Suppressor macrophage (primary cell): Measurements from ENCODE around the gene ACBD7.
A peak's percentile ranks its signal among the peaks of the same experiment; 100 is the strongest.

Source experiments
- DNase-seq, 4 experiments: peaks; one replicate each; pipeline ENCODE4 v3.0.0-alpha.2; 2020 to 2022

Gene ACBD7

DNA sequence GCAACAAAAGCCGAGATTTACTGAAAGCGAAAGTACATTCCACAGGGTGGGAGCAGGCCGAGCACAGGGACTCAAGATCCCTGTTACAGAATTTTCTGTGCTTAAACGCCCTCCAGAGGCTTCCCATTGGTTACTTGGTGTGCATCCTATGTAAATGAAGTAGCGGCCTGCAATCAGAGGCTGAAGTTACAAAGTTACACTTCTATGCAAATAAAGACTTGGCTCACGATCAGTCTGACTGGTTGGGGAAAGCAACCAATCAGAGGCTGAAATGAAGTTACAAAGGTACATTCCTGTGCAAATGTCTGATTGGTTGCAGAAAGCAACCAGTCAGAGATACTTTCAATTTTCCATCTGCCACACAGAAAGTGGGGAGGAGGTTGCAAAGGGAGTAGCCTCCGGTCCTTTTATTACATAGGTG, 4.1 kb downstream of the ACBD7 start:
- peak in 1 of 4 experiments; percentile 17 for DNase-seq

DNA sequence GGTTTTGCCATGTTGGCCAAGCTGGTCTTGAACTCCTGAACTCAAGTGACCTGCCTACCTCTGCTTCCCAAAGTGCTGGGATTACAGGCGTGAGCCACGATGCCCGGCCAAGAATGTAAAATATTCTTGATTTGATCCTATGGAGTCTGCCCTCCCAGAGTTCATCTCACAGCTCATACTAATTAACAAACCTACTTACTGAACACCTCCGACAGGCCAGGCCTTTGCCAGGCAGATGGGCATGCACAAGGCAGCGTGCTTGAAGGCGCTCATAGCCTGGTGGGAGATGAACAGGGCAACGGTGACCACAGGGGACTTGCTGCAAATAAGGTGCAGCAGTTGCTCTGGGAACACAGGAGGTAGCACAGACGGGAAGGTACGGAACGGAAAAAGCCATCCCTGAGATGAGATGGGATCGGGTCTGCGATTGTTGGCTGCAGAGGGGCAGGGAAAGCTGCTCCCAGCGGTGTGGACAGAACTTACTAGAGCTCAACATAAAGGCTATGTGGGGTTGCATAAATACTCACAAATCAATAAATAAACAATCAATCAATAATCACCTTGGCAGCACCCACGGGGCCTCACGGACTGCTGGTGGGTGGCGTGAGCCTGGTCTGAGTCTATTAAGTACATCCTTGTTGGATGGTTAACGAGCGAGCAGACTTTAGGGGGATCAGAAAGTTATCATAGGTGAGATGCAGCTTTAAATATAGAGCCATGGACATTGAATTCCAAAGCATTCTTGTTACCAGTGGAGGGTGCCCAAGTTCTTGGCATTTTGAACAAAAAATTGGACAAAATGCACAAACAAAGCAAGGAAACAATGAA, 4.7 kb downstream of the ACBD7 start:
- no peak for DNase-seq

DNA sequence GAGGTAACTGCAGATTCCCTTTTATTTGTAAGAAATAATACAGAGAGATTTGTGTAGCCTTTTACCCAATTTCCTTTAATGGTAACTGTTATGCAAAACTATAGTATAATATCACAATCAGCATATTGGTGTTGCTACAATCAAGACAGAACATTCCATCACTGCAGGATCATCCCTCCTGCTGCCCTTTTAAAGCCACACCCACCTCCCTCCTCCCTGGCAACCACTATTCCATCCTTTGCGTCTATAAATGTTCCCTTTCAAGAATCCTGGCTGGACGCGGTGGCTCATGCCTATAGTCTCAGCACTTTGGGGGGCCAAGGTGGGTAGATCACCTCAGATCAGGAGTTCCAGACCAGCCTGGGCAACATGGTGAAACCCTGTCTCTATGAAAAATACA, 13.2 kb downstream of the ACBD7 start:
- no peak for DNase-seq

DNA sequence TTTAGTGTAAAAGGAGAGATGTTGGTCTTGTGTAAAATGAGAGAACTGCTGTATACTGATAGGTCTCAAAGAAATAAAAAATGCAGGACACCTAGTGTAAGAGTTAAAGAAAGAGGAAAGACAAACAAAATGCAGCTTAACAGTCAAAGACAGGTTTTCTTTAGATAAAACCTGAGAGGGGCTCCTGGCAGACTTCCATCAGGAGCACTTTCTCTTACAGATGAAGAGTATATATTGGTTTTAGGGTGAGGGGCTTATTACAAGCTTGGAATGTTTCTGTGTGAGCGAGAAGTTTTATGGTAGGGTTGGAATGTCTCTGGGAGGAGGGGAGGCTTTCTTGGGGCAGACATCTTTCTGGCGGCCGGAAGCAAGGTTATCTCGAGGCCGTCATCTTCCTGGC, 16.2 kb downstream of the ACBD7 start:
- DNase-seq, result no peak

DNA sequence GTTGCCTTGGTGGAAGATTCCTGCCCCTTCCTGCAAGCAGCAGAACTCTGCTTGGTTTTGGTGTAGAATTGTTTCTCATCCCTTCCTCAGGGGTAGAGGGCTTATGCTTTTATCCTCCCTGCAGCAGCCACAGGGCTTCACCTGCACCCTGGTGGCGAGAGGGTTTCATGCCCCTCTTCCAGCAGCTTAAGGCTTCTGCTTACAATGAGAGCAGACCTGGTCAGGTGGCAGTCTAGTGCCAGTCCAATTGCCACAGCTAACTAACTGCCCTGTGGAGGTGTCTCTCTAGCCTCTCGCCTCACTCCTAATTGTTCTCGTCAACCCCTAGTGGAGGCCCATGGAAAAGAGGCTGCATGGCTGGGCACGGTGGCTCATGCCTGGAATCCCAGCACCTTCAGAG, 19.3 kb downstream of the ACBD7 start:
- DNase-seq, result no peak

DNA sequence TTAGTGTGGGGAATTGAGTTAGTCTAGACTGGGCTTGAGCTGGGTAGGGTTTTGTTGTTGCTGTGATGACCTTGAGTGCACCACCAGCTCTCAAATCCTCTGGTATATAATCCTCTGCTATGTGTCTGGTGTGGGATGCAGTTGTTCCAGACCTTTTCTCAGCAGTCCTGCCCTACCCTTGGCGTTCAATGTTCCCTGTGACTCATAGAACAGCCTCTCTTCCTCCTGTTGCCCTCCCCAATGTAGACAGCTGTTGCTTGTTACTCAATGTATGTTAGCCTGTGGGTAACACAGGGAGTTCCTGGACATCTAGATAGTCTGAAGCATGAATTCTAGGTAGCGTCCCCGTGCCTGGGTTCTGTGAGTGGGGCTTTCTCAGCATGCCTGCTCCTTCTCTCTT, 19.8 kb downstream of the ACBD7 start:
- DNase-seq, result no peak

DNA sequence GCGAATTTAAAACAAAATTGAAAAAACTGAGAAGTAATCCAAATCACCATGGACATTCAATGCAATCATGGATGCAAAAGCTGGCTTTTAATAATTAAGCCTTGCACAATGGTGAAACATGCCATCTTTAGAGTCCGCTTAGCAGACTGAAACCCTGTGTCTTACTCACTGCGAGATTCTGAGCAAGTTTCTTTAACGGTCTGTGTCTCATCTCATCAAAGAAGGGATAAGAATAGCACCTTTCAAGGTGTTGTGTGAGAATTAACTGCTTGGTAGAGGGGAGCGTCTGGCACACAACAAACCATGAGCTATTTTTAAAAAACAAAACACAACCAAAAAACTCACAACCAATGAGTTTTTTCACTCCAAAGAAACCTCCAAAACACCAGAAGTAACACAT, 21.4 kb downstream of the ACBD7 start:
- no peak for DNase-seq

DNA sequence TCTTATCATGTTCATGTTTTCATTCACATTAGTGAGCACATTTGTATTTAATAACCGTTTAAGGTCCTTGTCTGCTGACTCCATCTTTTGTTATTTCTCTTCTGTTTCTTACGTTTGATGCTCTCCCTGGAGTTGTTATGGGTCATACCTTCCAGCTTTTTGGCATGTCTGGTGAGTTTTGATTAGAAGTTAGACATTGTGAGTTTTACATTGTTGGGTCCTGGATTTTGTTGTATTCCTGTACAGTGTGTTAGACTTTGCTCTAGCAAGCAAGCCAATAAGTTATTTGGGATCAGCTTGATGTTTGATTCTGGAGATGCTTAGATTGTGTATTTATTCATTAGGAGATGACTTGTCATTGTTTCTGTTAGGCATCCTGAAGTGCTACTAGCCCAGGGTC, 27.9 kb downstream of the ACBD7 start:
- DNase-seq, result no peak

DNA sequence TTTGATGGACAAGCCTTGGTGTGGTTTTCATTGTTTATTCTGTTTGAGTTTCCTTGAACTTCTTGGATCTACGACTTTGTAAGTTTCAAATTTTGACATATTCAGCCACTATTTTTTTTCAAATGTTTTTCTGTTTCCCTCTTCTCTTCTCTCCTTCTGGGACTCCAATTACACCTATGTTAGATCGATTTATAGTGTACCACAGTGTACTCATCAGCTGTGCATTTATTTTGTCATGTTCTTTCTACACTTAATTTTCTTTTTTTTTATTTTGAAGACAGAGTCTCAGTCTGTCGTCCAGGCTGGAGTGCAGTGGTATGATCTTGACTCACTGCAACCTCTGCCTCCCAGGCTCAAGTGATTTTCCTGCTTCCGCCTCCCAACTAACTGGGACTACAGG, 28.7 kb downstream of the ACBD7 start:
- DNase-seq, result no peak

DNA sequence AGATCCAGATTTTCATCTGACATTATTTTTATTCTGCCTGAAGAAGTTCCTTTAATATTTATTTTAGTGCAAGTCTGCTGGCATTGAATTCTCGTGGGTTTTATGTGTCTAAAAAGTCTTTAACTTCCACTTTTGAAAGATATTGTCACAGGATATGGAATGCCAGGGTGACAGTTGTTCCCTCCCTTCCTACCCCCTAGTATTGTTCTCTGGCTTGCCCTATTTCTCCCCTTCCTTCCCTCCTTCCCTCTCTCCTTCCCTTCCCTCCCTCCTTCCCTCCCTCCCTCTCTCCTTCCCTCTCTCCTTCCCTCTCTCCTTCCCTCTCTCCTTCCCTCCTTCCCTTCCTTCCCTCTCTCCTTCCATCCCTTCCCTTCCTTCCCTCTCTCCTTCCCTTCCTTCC, 29.9 kb downstream of the ACBD7 start:
- DNase-seq, result no peak

DNA sequence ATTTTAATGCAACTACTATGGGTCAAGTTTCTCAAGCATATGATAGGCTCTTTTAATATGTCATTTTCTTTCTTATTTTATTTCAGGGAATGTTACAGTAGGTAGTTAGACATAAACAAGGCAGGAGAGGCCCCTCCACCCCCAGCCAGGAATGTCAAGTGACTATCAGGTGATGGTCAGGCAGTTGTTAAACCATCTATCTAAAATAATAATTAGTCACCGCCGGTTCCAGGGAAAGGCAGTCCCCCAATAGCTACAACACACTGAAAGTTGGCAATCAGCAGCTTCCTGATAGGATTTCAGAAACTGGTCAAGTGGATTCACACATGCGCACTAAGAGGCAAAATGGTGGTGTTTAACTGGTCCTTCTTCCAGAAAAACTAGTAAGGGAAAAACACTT, 35.5 kb downstream of the ACBD7 start:
- DNase-seq, result no peak

DNA sequence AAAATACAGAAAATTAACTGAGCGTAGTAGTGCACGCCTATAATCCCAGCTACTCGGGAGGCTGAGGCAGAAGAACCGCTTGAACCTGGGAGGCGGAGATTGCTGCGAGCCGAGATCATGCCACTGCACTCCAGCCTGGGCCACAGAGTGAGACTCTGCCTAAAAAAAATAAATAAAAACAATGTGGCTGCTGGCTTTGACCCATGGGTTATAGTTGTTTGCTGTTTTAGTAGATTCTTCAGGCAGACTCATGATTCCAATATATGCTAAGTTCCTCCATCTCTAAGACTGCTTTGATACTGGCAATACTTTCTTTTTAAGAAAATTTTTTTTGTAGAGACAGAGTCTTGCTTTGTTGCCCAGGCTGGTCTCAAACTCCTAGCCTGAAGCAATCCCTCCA, 36.5 kb downstream of the ACBD7 start:
- no peak for DNase-seq

DNA sequence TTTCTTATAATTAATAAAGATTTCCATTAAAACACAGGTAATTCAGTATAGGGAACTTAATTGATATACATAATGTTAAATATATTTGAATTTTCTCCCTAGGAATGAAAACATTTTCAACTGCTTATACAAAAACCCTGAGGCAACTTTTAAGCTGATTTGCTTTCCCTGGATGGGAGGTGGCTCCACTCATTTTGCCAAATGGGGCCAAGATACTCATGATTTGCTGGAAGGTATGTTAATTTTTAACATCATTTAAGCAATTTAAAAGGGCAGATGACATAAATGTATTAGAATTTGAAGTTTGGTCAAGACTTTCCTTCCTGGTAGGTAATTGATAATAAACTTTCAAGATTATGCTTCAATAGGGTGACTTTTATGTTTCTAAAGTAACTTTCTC, 39.0 kb downstream of the ACBD7 start:
- DNase-seq, result no peak

DNA sequence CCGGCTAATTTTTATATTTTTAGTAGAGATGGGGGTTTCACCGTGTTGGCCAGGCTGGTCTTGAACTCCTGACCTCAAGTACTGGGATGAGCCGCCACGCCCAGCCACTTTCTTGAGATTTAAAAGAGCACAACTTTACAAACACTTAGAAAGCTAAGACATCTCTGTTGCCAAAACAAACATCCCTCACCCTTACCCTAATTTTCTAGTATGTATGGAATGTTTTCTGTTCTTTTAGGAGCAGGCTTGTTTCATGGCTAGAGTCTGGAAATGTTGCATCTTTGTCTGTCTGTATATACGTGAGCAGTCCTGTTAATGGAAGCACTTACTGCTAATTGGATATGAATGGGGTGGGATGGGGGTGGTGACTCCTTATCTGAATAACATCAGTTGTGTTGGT, 42.0 kb downstream of the ACBD7 start:
- DNase-seq, result no peak

DNA sequence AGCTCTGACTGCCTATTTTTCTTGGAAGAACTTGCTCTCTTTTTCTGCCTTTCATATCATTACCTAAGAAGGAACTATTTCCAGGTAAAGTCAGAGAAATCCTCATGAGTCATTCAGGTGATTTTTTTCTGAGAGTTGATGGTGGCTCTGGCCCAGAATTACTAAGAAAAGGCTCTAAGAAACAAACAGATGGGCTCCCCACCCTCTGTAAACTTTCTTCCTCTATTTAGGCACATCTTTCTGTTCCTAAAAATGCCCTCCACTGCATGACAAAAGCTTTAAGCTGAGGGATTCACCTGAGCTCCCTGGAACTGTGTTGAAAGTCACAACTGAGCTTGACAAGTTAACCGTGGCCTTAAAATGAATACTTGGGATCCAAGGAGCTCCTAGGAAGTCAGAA, 43.2 kb downstream of the ACBD7 start:
- no peak for DNase-seq

DNA sequence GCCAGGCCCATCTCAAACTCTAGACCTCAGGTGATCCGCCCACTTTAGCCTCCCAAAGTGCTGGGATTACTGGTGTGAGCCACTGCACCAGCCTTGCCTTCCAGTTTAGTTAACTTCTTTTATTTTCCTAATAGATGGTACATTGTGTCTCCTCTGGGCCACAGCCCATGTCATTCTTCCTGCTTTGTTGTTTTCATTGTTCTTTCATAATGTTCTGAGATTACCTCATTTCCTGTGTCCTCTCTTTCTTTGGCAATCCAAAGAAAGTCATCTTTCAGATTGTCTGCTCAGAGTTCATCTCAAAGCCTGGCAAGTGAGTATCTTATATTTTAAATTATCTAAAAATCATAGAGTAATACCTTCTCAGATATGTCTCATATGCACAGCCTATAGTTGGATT, 44.9 kb downstream of the ACBD7 start, which contains the start of gene OLAH:
TSS of gene OLAH (plus strand) at position 270 of the 400 bp plus-strand sequence. CDS start 3,346 bp downstream, outside the sequence.
- DNase-seq, result peak in 3 of 4 experiments; percentile 7 to 38 (median 36)

DNA sequence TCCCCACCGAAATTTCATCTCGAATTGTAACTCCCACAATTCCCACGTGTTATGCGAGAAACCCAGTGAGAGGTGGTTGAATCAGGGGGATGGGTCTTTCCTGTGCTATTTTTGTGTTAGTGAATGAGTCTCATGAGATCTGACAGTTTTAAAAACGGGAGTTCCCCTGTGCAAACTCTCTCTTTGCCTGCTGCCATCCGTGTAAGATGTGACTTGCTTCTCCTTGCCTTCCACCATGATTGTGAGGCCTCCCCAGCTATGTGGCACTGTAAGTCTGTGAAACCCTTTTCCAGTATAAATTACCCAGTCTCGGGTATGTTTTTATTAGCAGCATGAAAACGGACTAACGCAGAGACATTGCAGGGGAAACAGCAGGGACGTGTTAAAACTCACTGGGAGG, 50.2 kb downstream of the ACBD7 start:
- DNase-seq, result no peak

DNA sequence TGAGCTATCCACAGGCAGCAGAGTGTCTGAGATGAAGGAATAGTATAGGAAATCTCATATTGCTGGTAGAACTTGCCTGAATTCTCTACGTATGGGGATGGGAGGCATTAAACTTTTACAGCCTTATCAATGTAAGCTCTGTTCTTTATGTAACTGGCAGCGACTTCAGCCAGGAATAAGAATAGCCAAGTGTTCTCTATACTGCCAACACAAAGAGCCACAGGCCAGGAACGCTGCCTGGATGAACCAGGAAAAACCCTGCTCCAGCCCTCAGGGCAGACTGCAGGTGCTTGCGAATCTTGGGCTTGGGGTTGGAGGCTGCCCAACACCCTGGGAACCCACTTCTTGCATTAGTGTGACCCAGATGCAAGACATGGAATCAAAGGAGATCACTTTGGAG, 50.9 kb downstream of the ACBD7 start:
- no peak for DNase-seq

DNA sequence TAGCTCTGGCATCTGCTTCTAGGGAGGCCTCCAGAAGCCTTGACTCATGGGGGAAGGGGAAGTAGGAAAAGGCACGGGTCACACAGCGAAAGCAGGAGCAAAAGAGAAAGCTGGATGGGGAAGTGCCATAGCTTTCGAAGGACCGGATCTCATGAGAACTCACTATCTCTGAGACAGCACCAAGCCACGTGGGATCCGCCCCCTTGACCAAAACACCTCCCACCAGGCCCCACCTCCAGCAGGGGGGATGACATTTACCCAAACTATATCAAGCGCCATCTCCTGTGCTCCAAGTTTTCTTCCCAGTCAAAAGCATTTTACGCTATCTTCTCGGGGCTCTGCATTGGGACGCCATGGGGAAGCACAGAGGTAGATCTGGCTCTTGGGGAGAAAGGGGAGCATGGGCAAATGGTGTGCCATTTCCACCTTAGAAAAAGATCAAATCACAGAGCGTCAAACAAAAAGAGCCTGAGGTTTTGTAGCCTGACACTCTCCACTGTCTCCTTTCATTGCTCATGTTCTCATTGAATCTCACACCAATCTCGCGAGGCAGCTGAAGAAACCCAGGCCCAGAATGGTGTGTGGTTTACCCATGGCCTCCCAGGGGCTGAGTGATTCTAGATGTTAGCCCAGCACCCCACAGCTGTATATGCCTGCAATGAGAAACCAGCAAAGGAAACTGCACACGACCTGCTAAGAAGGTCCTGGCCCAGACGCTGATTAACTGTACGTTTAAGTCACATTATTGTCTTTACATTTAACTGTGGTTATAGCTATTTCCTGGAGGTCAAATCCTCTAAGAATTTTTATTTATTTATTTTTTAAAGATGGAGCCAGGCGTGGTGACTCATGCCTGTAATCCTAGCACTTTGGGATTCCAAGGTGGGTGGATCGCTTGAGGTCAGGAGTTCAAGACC, 52.9 kb downstream of the ACBD7 start:
- peak; percentile 85 to 94 (median 92) for DNase-seq

DNA sequence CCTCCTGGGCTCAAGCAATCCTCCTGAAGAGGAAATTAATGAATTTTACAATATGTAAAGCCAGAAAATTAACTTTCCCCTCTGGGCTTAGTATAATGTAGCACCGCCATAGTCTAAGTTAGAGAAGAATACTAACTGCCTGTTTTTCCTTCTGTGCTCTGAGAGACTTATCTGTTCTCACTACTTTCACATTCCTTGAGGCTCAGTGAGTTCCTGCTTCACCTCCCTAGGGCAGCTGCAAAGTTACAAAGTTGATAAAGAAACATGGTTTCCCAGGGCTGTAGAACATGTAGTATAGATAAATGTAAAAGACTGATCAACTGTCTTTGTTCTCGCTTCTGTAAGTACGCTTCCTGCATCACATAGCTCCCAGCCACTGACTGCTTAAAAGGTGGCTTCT, 60.8 kb downstream of the ACBD7 start:
- no peak for DNase-seq
